OCI-LY7 (cell line): Measurements from ENCODE around the gene SETBP1. TPM values are rescaled to one million over a fixed set of nuclear protein-coding genes. Genes with fewer than 3 reads are reported as not detected.

Experiments
- BruUV-seq: library from RNA; stranded (reverse); fragments of 400-500 nt; replicated peaks from 2 replicates; lab custom pipeline; 2021; lab: Mats Ljungman, UMichigan
- CTCF ChIA-PET: fragments of 300-600 bp; sonication (Branson Sonifier 250); formaldehyde crosslinking; loops from one replicate; lab custom pipeline; 2022; ENCODE audit warnings: antibody characterized with exemption; ENCODE audit not compliant: unreplicated experiment; lab: Charles Lee
- POLR2A ChIA-PET: fragments of 300-600 bp; sonication (Branson Sonifier 250); formaldehyde crosslinking; loops from one replicate; lab custom pipeline; 2022; ENCODE audit warnings: antibody characterized with exemption; lab: Charles Lee
- DNase-seq: peaks from one replicate; pipeline ENCODE4 v3.0.0-alpha.2; 2015; ENCODE audit warnings: low spot score
- H2AFZ ChIP-seq: fragments of 200-600 bp; sonication (generic), shearing (Covaris generic); 2 replicates; pipeline ENCODE4 v1.6.1; 2014; ENCODE audit warnings: mild to moderate bottlenecking, antibody characterized with exemption, low read length, moderate library complexity
- H3K27ac ChIP-seq: fragments of 200-600 bp; sonication (generic); 2 replicates; pipeline ENCODE4 v1.5.1; 2014; ENCODE audit warnings: mixed run types, low read depth, mild to moderate bottlenecking, moderate library complexity, low read length, inconsistent platforms; ENCODE audit not compliant: poor library complexity, severe bottlenecking
- H3K36me3 ChIP-seq: fragments of 200-600 bp; sonication (generic); 2 replicates; pipeline ENCODE4 v1.6.1; 2014; ENCODE audit warnings: mild to moderate bottlenecking, antibody characterized with exemption, low read length, moderate library complexity, mixed read lengths; ENCODE audit not compliant: insufficient read depth
- H3K4me1 ChIP-seq: fragments of 200-600 bp; sonication (generic); 2 replicates; pipeline ENCODE4 v1.5.1; 2014; ENCODE audit warnings: mild to moderate bottlenecking, low read length; ENCODE audit not compliant: insufficient read depth, poor library complexity, severe bottlenecking
- H3K4me2 ChIP-seq: fragments of 200-600 bp; sonication (generic); 2 replicates; pipeline ENCODE4 v1.6.1; 2014; ENCODE audit warnings: mild to moderate bottlenecking, low read length
- H3K4me3 ChIP-seq: fragments of 200-600 bp; sonication (generic); 2 replicates; pipeline ENCODE4 v1.5.1; 2014; ENCODE audit warnings: mild to moderate bottlenecking, low read depth, low read length; ENCODE audit not compliant: poor library complexity, severe bottlenecking
- H3K79me2 ChIP-seq: fragments of 200-600 bp; sonication (generic); 2 replicates; pipeline ENCODE4 v1.6.1; 2016; ENCODE audit warnings: low read depth, mild to moderate bottlenecking, low read length, moderate library complexity, mixed read lengths; ENCODE audit not compliant: insufficient read depth
- H3K9me2 ChIP-seq: fragments of 200-600 bp; sonication (generic); 2 replicates; pipeline ENCODE4 v1.6.1; 2016; ENCODE audit warnings: mild to moderate bottlenecking, low read length, mixed read lengths; ENCODE audit not compliant: insufficient read depth
- H3K9me3 ChIP-seq: fragments of 200-600 bp; sonication (generic); 2 replicates; pipeline ENCODE4 v1.6.1; 2014; ENCODE audit warnings: mild to moderate bottlenecking, mixed run types, low read length, mixed read lengths
- H4K20me1 ChIP-seq: fragments of 200-600 bp; sonication (generic); 2 replicates; pipeline ENCODE4 v1.6.1; 2014; ENCODE audit warnings: mild to moderate bottlenecking, antibody characterized with exemption, low read length, moderate library complexity, mixed read lengths; ENCODE audit not compliant: insufficient read depth
- EZH2phosphoT487 ChIP-seq: fragments of 200-600 bp; sonication (generic); IDR thresholded peaks from 2 replicates; pipeline ENCODE4 v1.6.1; 2018; ENCODE audit warnings: low read depth, borderline replicate concordance, mild to moderate bottlenecking, mixed run types, antibody characterized with exemption, low read length, moderate library complexity, mixed read lengths
- intact Hi-C: fragments of 100-400 bp; cut with micrococcal nuclease; formaldehyde crosslinking; loops from one replicate; pipeline ENCODE4 v1.10.0; 2022; ENCODE audit not compliant: unreplicated experiment
- total RNA-seq, 2 experiments: library from RNA; depleted of rRNA in 1 of 2; stranded (reverse); fragments of >200 nt in 1 of 2; shearing (Covaris generic) in 1 of 2; gene quantifications; 2 replicates each; pipeline ENCODE4 v1.2.3, GENCODE V29; 2014 to 2022
- TF ChIP-seq, protein P1 (sequence below): fragments of 200-600 bp; sonication (generic); conservative IDR thresholded peaks from 2 replicates; pipeline ENCODE4 v1.5.1; 2014; ENCODE audit warnings: mild to moderate bottlenecking, antibody characterized with exemption, low read length, moderate library complexity, mixed read lengths

Gene SETBP1
- total RNA-seq, 2 experiments from 2014 or later: 2.6 to 9.1 TPM

DNA sequence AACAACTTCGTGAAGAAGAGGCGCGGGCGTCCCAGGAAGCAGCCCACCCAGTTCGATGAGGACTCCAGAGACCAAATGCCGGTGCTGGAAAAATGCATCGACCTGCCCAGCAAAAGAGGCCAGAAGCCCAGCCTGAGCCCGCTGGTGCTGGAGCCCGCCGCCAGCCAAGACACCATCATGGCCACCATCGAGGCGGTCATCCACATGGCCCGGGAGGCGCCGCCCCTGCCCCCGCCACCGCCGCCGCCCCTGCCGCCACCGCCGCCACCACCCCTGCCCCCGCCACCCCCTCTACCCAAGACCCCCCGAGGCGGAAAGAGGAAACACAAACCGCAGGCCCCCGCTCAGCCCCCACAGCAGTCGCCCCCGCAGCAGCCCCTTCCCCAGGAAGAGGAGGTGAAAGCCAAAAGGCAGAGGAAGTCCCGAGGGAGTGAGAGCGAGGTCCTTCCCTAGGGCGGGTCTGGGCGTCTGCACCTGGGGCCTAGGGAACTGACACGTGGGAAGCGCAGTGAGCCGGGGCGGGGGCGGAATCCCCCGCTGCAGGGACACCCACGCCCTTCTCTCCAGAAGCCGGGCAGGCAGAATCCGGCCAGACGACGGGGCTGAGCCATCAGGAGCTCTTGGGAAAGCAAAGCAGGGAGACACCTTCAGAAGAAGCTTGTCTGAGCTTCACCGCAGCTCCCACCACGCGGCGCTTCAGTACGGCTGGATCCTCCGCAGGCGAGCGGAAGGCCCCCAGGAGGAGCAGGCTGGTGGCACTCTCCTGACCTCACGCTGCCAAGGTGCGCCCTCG, 382.8 kb downstream of the SETBP1 start:
- Histone ChIP-seq H3K27ac (no peak overlapping the region), H3K9me3 (no peaks in the 10 kb centered on the region), H3K4me1 (no peaks in the 10 kb centered on the region), H3K4me3 (no peak overlapping the region), H3K36me3 (no peaks in the 10 kb centered on the region), H3K4me2 (no peak overlapping the region), H4K20me1 (no peaks in the 10 kb centered on the region), H2AFZ (no peak overlapping the region), H3K9me2 (no peaks in the 10 kb centered on the region), H3K79me2 (no peaks in the 10 kb centered on the region)
- ChIA-PET POLR2A (no interaction called here), CTCF (no interaction called here)
- no TSS peak for BruUV-seq
- DNase-seq: no peak
- TF ChIP-seq, protein P1, sequence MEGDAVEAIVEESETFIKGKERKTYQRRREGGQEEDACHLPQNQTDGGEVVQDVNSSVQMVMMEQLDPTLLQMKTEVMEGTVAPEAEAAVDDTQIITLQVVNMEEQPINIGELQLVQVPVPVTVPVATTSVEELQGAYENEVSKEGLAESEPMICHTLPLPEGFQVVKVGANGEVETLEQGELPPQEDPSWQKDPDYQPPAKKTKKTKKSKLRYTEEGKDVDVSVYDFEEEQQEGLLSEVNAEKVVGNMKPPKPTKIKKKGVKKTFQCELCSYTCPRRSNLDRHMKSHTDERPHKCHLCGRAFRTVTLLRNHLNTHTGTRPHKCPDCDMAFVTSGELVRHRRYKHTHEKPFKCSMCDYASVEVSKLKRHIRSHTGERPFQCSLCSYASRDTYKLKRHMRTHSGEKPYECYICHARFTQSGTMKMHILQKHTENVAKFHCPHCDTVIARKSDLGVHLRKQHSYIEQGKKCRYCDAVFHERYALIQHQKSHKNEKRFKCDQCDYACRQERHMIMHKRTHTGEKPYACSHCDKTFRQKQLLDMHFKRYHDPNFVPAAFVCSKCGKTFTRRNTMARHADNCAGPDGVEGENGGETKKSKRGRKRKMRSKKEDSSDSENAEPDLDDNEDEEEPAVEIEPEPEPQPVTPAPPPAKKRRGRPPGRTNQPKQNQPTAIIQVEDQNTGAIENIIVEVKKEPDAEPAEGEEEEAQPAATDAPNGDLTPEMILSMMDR: no peak
- TF ChIP-seq EZH2phosphoT487: no peak
- intact Hi-C loops: no loop called here

DNA sequence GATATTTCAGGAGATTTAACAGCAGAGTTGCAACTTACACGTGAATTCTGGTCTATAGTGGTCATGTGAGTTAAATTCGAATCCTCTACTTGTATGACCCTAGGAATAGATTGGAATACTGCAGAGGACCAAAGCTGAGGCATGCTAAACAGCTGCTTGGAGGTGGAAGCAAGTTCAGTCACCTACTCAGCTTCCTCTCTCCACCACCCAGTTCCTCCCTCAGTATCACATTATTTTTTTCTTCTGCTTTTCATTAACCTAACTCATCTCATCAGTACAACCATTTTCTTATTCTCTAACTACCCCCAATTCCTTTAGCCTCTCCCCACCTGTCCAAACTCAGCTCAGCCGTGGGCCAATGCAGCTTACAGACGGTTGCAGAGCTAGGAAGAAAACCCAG, 385.5 kb downstream of the SETBP1 start:
- no peaks in the 10 kb centered on the region for H3K4me1 ChIP-seq
- no peak for DNase-seq
- H4K20me1 ChIP-seq: no peaks in the 10 kb centered on the region
- no peak overlapping the region for H3K4me2 ChIP-seq
- H3K27ac ChIP-seq: no peak overlapping the region
- intact Hi-C loops: no loop called here
- no peak for TF ChIP-seq EZH2phosphoT487
- TF ChIP-seq, protein P1: no peak
- no TSS peak for BruUV-seq
- ChIA-PET CTCF (no interaction called here), POLR2A (no interaction called here)
- no peaks in the 10 kb centered on the region for H3K36me3 ChIP-seq
- no peaks in the 10 kb centered on the region for H3K9me2 ChIP-seq
- H2AFZ ChIP-seq: no peak overlapping the region
- H3K9me3 ChIP-seq: no peaks in the 10 kb centered on the region
- no peak overlapping the region for H3K4me3 ChIP-seq
- no peaks in the 10 kb centered on the region for H3K79me2 ChIP-seq

DNA sequence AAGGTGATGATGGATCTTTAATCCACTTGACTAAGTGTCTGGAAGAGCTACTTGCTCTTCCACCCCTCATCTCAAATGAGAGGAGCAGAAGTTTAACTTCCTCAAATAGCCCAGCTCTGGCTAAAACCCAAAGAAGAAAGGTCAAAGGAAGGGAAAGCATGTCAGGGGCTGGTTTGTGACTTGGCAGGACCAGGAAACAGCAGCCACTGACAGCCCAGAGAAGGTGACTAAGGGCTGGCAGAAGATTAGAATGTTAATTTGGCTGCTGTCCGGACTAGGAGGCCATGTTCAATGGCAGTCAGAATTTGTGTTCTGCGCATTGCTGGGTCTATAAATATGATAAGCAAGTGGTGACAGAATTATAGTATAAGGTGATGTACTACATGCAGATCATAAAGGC, 386.2 kb downstream of the SETBP1 start:
- H3K9me3 ChIP-seq: no peaks in the 10 kb centered on the region
- no peaks in the 10 kb centered on the region for H4K20me1 ChIP-seq
- H3K4me2 ChIP-seq: no peak overlapping the region
- CTCF ChIA-PET: no interaction called here
- H3K36me3 ChIP-seq: no peaks in the 10 kb centered on the region
- POLR2A ChIA-PET: no interaction called here
- no peak overlapping the region for H3K27ac ChIP-seq
- H3K9me2 ChIP-seq: no peaks in the 10 kb centered on the region
- H3K4me3 ChIP-seq: no peak overlapping the region
- no TSS peak for BruUV-seq
- no peaks in the 10 kb centered on the region for H3K4me1 ChIP-seq
- no peak for TF ChIP-seq EZH2phosphoT487
- TF ChIP-seq, protein P1: no peak
- intact Hi-C loops: no loop called here
- no peak for DNase-seq
- H3K79me2 ChIP-seq: no peaks in the 10 kb centered on the region
- H2AFZ ChIP-seq: no peak overlapping the region
